GM23248 (cell line): ENCODE measurements around the gene CHST8. TPM values are rescaled to one million over a fixed set of nuclear protein-coding genes. Genes with fewer than 3 reads are reported as not detected.

Source experiments
- DNase-seq: peaks from one replicate; pipeline ENCODE4 v3.0.0-alpha.2; 2015
- H2AFZ ChIP-seq: fragments of 200-600 bp; sonication (generic); 2 replicates; pipeline ENCODE4 v1.6.1; 2016; ENCODE audit warnings: antibody characterized with exemption
- H3F3A ChIP-seq: fragments of 200-600 bp; sonication (generic); 2 replicates; pipeline ENCODE4 v1.6.1; 2016; ENCODE audit warnings: mild to moderate bottlenecking, antibody characterized with exemption, mixed run types; ENCODE audit not compliant: insufficient read depth
- H3K27ac ChIP-seq: fragments of 200-600 bp; sonication (generic); 2 replicates; pipeline ENCODE4 v1.5.1; 2016; ENCODE audit warnings: mild to moderate bottlenecking
- H3K27me3 ChIP-seq: fragments of 200-600 bp; sonication (generic); replicated peaks from 2 replicates; pipeline ENCODE4 v1.6.1; 2016; ENCODE audit warnings: mild to moderate bottlenecking; ENCODE audit not compliant: insufficient read depth
- H3K36me3 ChIP-seq: fragments of 200-600 bp; sonication (generic); 2 replicates; pipeline ENCODE4 v1.6.1; 2016; ENCODE audit warnings: low read depth, mild to moderate bottlenecking
- H3K4me1 ChIP-seq: fragments of 200-600 bp; sonication (generic); 2 replicates; pipeline ENCODE4 v1.6.1; 2016; ENCODE audit warnings: mild to moderate bottlenecking; ENCODE audit not compliant: insufficient read depth
- H3K4me2 ChIP-seq: fragments of 200-600 bp; sonication (generic); one replicate; pipeline ENCODE4 v1.6.1; 2016; ENCODE audit warnings: mild to moderate bottlenecking; ENCODE audit not compliant: unreplicated experiment
- H3K4me3 ChIP-seq: fragments of 200-600 bp; sonication (generic); 2 replicates; pipeline ENCODE4 v1.5.1; 2016; ENCODE audit warnings: mild to moderate bottlenecking
- H3K79me2 ChIP-seq: fragments of 200-600 bp; sonication (generic); 2 replicates; pipeline ENCODE4 v1.6.1; 2016; ENCODE audit warnings: mild to moderate bottlenecking; ENCODE audit not compliant: insufficient read depth
- H3K9ac ChIP-seq: fragments of 200-600 bp; sonication (generic); 2 replicates; pipeline ENCODE4 v1.6.1; 2016; ENCODE audit warnings: mild to moderate bottlenecking
- H3K9me2 ChIP-seq: fragments of 200-600 bp; sonication (generic); 2 replicates; pipeline ENCODE4 v1.6.1; 2016; ENCODE audit warnings: mixed run types, mild to moderate bottlenecking, moderate library complexity; ENCODE audit not compliant: insufficient read depth
- H3K9me3 ChIP-seq: fragments of 200-600 bp; sonication (generic); one replicate; pipeline ENCODE4 v1.6.1; 2017; ENCODE audit warnings: low read depth
- H4K20me1 ChIP-seq: fragments of 200-600 bp; sonication (generic); 2 replicates; pipeline ENCODE4 v1.6.0; 2016; ENCODE audit not compliant: insufficient read depth
- EZH2 ChIP-seq: fragments of 200-600 bp; sonication (generic); IDR thresholded peaks from 2 replicates; pipeline ENCODE4 v1.6.1; 2018; ENCODE audit warnings: antibody characterized with exemption, mild to moderate bottlenecking; ENCODE audit not compliant: insufficient read depth, poor library complexity, severe bottlenecking
- EZH2phosphoT487 ChIP-seq: fragments of 200-600 bp; sonication (generic); IDR thresholded peaks from 2 replicates; pipeline ENCODE4 v1.6.1; 2018; ENCODE audit warnings: antibody characterized with exemption, moderate library complexity, mild to moderate bottlenecking, low read depth; ENCODE audit not compliant: insufficient read depth
- WGBS, 2 experiments: methylation state at CpG; one replicate each; pipeline ENCODE4 v1.1.6; 2015 to 2017; ENCODE audit warnings: low lambda C conversion rate in 2 of 2, low coverage in 1 of 2; ENCODE audit errors: missing lambda C conversion rate in 2 of 2; 5-methylcytosine and 5-hydroxymethylcytosine counted together
- in situ Hi-C: fragments of 300-500 bp; cut with MboI; formaldehyde crosslinking; loops from 2 replicates; pipeline ENCODE4 v1.15.0; 2020
- polyA plus RNA-seq: library from polyadenylated mRNA; unstranded; fragments of >200 nt; fragmentation: Nextera tagmentation; extraction: Ambion mirVana; gene quantifications from 2 replicates; pipeline ENCODE4 v1.2.1, GENCODE V29; 2016
- total RNA-seq: library from RNA; depleted of rRNA; stranded (reverse); fragments of >200 nt; shearing (Covaris generic); gene quantifications from 2 replicates; pipeline ENCODE4 v1.2.3, GENCODE V29; 2014

Gene CHST8
- total and polyA plus RNA-seq, 2 experiments from 2014 or later = 0.30 to 1.1 TPM

- Histone ChIP-seq H3K36me3 (no peaks in the 10 kb centered on the region), H3F3A (no peaks in the 10 kb centered on the region), H3K4me2 (no peak overlapping the region), H3K9ac (no peak overlapping the region), H3K9me3 (no peaks in the 10 kb centered on the region), H3K27me3 (0 out of 2 replicates have a peak, but pooled peaks cover 6% of the 10 kb centered on the region), H3K4me1 (no peaks in the 10 kb centered on the region), H2AFZ (no peak overlapping the region), H3K27ac (no peak overlapping the region), H4K20me1 (no peaks in the 10 kb centered on the region), H3K79me2 (no peaks in the 10 kb centered on the region), H3K9me2 (no peaks in the 10 kb centered on the region), H3K4me3 (no peak overlapping the region)
- TF ChIP-seq EZH2phosphoT487 (no peak), EZH2 (no peak)
- no peak for DNase-seq
- in situ Hi-C loops = no loop called here
- WGBS, 2 experiments = 33 to 36% methylated on average over 14 of the region's 14 CpGs
Observed at GRCh38 chr19:33634361-33635091, 12.8 kb downstream of the CHST8 start.

- Histone ChIP-seq H4K20me1 (no peaks in the 10 kb centered on the region), H3K4me2 (no peak overlapping the region), H3K79me2 (no peaks in the 10 kb centered on the region), H3K4me3 (no peak overlapping the region), H3K9me2 (no peaks in the 10 kb centered on the region), H3K9ac (no peak overlapping the region), H3K9me3 (no peaks in the 10 kb centered on the region), H3K4me1 (no peaks in the 10 kb centered on the region), H3K36me3 (no peaks in the 10 kb centered on the region), H3K27ac (no peak overlapping the region), H3F3A (no peaks in the 10 kb centered on the region), H2AFZ (no peak overlapping the region), H3K27me3 (0 out of 2 replicates have a peak, but pooled peaks cover 6% of the 10 kb centered on the region)
- TF ChIP-seq EZH2 = no peak
- TF ChIP-seq EZH2phosphoT487 = no peak
- in situ Hi-C loops = no loop called here
- no peak for DNase-seq
- WGBS, 2 experiments = 23 to 24% methylated on average over 15 of the region's 15 CpGs
Observed at GRCh38 chr19:33638167-33639034, 16.6 kb downstream of the CHST8 start.

GRCh38 chr19:33639035-33639681 lies 17.4 kb downstream of the CHST8 start:
- Histone ChIP-seq H3K79me2 (no peaks in the 10 kb centered on the region), H3K4me3 (no peak overlapping the region), H3K9ac (no peak overlapping the region), H3K4me1 (no peaks in the 10 kb centered on the region), H4K20me1 (no peaks in the 10 kb centered on the region), H3K36me3 (no peaks in the 10 kb centered on the region), H3K9me2 (no peaks in the 10 kb centered on the region), H3K27ac (no peak overlapping the region), H3F3A (no peaks in the 10 kb centered on the region), H3K4me2 (no peak overlapping the region), H2AFZ (no peak overlapping the region), H3K9me3 (no peaks in the 10 kb centered on the region), H3K27me3 (0 out of 2 replicates have a peak, but pooled peaks cover 6% of the 10 kb centered on the region)
- 25 to 27% methylated on average over 14 of the region's 14 CpGs for WGBS, 2 experiments
- no peak for TF ChIP-seq EZH2phosphoT487
- no peak for TF ChIP-seq EZH2
- DNase-seq = no peak
- in situ Hi-C loops = no loop called here

GRCh38 chr19:33640773-33641172 lies 19.0 kb downstream of the CHST8 start:
- H3K4me1 ChIP-seq = no peaks in the 10 kb centered on the region
- H3K27ac ChIP-seq = no peak overlapping the region
- H3K27me3 ChIP-seq = 0 out of 2 replicates have a peak, but pooled peaks cover 6% of the 10 kb centered on the region
- TF ChIP-seq EZH2 (no peak), EZH2phosphoT487 (no peak)
- no peak overlapping the region for H2AFZ ChIP-seq
- no peaks in the 10 kb centered on the region for H4K20me1 ChIP-seq
- DNase-seq = no peak
- H3K4me2 ChIP-seq = no peak overlapping the region
- in situ Hi-C loops = no loop called here
- WGBS, 2 experiments = 14 to 30% methylated on average over 9 of the region's 9 CpGs
- H3K79me2 ChIP-seq = no peaks in the 10 kb centered on the region
- H3K9me3 ChIP-seq = no peaks in the 10 kb centered on the region
- H3K9ac ChIP-seq = no peak overlapping the region
- no peaks in the 10 kb centered on the region for H3K9me2 ChIP-seq
- H3K4me3 ChIP-seq = no peak overlapping the region
- H3K36me3 ChIP-seq = no peaks in the 10 kb centered on the region
- H3F3A ChIP-seq = no peaks in the 10 kb centered on the region
